DND-41 (cell line): ENCODE data around the gene AP1AR.

Experiments
- EZH2 ChIP-seq: IDR thresholded peaks from 3 replicates; pipeline ENCODE4 v1.6.1; 2012; ENCODE audit warnings: borderline replicate concordance, low read depth, mild to moderate bottlenecking, moderate library complexity, low read length, inconsistent platforms; ENCODE audit not compliant: severe bottlenecking
- TF ChIP-seq, protein P1 (sequence below): IDR thresholded peaks from 2 replicates; pipeline ENCODE4 v1.5.1; 2012; ENCODE audit warnings: borderline replicate concordance, low read length, moderate library complexity, mild to moderate bottlenecking; ENCODE audit not compliant: poor library complexity, severe bottlenecking; ENCODE audit errors: extremely low read depth

DNA sequence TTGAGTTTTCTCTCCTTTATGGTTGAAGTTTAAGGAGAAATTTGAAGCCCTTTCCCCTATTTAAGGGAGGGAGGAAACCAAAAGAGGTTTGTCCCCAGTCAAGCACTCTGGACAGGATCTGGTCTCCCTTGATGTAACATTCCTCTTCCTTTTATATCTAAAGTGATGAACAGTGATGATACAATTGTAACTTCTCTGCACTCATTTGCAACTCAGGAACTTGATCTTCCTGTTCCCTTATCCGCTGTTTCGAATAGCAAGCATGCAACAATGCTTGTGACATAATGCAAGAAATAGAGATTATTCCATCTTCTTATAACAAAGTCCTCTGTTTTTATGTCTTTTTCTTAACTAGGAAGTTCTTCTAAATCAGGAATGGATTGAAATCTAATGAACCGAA, 83.9 kb downstream of the AP1AR start:
- TF ChIP-seq, protein P1, sequence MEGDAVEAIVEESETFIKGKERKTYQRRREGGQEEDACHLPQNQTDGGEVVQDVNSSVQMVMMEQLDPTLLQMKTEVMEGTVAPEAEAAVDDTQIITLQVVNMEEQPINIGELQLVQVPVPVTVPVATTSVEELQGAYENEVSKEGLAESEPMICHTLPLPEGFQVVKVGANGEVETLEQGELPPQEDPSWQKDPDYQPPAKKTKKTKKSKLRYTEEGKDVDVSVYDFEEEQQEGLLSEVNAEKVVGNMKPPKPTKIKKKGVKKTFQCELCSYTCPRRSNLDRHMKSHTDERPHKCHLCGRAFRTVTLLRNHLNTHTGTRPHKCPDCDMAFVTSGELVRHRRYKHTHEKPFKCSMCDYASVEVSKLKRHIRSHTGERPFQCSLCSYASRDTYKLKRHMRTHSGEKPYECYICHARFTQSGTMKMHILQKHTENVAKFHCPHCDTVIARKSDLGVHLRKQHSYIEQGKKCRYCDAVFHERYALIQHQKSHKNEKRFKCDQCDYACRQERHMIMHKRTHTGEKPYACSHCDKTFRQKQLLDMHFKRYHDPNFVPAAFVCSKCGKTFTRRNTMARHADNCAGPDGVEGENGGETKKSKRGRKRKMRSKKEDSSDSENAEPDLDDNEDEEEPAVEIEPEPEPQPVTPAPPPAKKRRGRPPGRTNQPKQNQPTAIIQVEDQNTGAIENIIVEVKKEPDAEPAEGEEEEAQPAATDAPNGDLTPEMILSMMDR: no peak
- TF ChIP-seq EZH2: no peak
